OCI-LY3 (cell line): ENCODE data around the gene ADAMTS2.

Experiments used
- H2AFZ ChIP-seq: fragments of 200-600, 300-600 bp; shearing (Covaris generic); 2 replicates; pipeline ENCODE4 v1.6.0; 2014; ENCODE audit warnings: antibody characterized with exemption, low read depth, low read length
- H3K27ac ChIP-seq: fragments of 200-600, 300-600 bp; sonication (generic); 2 replicates; pipeline ENCODE4 v1.5.1; 2014; ENCODE audit warnings: mild to moderate bottlenecking, low read length, moderate library complexity, mixed read lengths
- H3K27me3 ChIP-seq: fragments of 200-600, 300-600 bp; sonication (generic); 2 replicates; pipeline ENCODE4 v1.6.1; 2014; ENCODE audit warnings: low read depth, low read length, mixed read lengths
- H3K36me3 ChIP-seq: fragments of 200-600, 300-600 bp; sonication (generic); replicated peaks from 2 replicates; pipeline ENCODE3; 2014; ENCODE audit warnings: low read depth, low read length, mixed read lengths
- H3K4me1 ChIP-seq: fragments of 300-600, 200-600 bp; sonication (generic); 2 replicates; pipeline ENCODE4 v1.6.1; 2014; ENCODE audit warnings: low read length, mixed read lengths
- H3K4me2 ChIP-seq: fragments of 200-600, 300-600 bp; sonication (generic); 2 replicates; pipeline ENCODE4 v1.6.1; 2014; ENCODE audit warnings: low read length, mixed read lengths
- H3K4me3 ChIP-seq: fragments of 300-600, 200-600 bp; sonication (generic); 2 replicates; pipeline ENCODE4 v1.5.1; 2014; ENCODE audit warnings: antibody characterized with exemption, mild to moderate bottlenecking, low read length, moderate library complexity
- H3K79me2 ChIP-seq: fragments of 300-600, 200-600 bp; shearing (Covaris generic); 2 replicates; pipeline ENCODE4 v1.6.1; 2014; ENCODE audit warnings: mild to moderate bottlenecking, low read length, mixed read lengths
- H3K9ac ChIP-seq: fragments of 300-600, 200-600 bp; shearing (Covaris generic); 2 replicates; pipeline ENCODE4 v1.6.0; 2014; ENCODE audit warnings: mild to moderate bottlenecking, low read length, moderate library complexity
- H3K9me3 ChIP-seq: fragments of 200-600, 300-600 bp; shearing (Covaris generic); 2 replicates; pipeline ENCODE4 v1.6.1; 2014; ENCODE audit warnings: low read length, mixed read lengths; ENCODE audit not compliant: insufficient read depth
- H4K20me1 ChIP-seq: fragments of 200-600, 300-600 bp; sonication (generic); 2 replicates; pipeline ENCODE4 v1.6.1; 2016; ENCODE audit warnings: low read length, mixed read lengths; ENCODE audit not compliant: insufficient read depth
- CTCF ChIP-seq: fragments of 200-600, 300-600 bp; sonication (generic); IDR thresholded peaks from 2 replicates; pipeline ENCODE4 v1.5.1; 2014; ENCODE audit warnings: antibody characterized with exemption, low read length, low read depth
- EZH2phosphoT487 ChIP-seq: fragments of 200-600 bp; shearing (Covaris generic); IDR thresholded peaks from 2 replicates; pipeline ENCODE4 v1.6.1; 2018; ENCODE audit warnings: antibody characterized with exemption, mixed run types, low read depth

Gene ADAMTS2

GRCh38 chr5:179079165-179079987 lies 265.9 kb downstream of the ADAMTS2 start:
- no peak overlapping the region for H3K27ac ChIP-seq
- no peaks in the 10 kb centered on the region for H4K20me1 ChIP-seq
- no peaks in the 10 kb centered on the region for H3K4me1 ChIP-seq
- no peak overlapping the region for H3K9ac ChIP-seq
- TF ChIP-seq CTCF (no peak), EZH2phosphoT487 (no peak)
- no peaks in the 10 kb centered on the region for H3K36me3 ChIP-seq
- peaks cover 14% of the 10 kb centered on the region for H3K9me3 ChIP-seq
- H3K27me3 ChIP-seq: no peaks in the 10 kb centered on the region
- no peak overlapping the region for H3K4me3 ChIP-seq
- no peak overlapping the region for H2AFZ ChIP-seq
- H3K79me2 ChIP-seq: no peaks in the 10 kb centered on the region
- no peak overlapping the region for H3K4me2 ChIP-seq

GRCh38 chr5:179065703-179066102 lies 279.6 kb downstream of the ADAMTS2 start:
- H3K27me3 ChIP-seq: no peaks in the 10 kb centered on the region
- H3K79me2 ChIP-seq: no peaks in the 10 kb centered on the region
- no peak overlapping the region for H3K4me3 ChIP-seq
- no peak overlapping the region for H2AFZ ChIP-seq
- no peak overlapping the region for H3K27ac ChIP-seq
- H3K4me1 ChIP-seq: no peaks in the 10 kb centered on the region
- H3K36me3 ChIP-seq: no peaks in the 10 kb centered on the region
- TF ChIP-seq CTCF (no peak), EZH2phosphoT487 (no peak)
- no peaks in the 10 kb centered on the region for H3K9me3 ChIP-seq
- H4K20me1 ChIP-seq: no peaks in the 10 kb centered on the region
- H3K9ac ChIP-seq: no peak overlapping the region
- H3K4me2 ChIP-seq: no peak overlapping the region

- Histone ChIP-seq H3K36me3 (no peaks in the 10 kb centered on the region), H3K27me3 (no peaks in the 10 kb centered on the region), H4K20me1 (no peaks in the 10 kb centered on the region), H3K79me2 (no peaks in the 10 kb centered on the region), H3K4me3 (no peak overlapping the region), H2AFZ (no peak overlapping the region), H3K9ac (no peak overlapping the region), H3K27ac (no peak overlapping the region), H3K9me3 (0 out of 2 replicates have a peak, but pooled peaks cover 3% of the 10 kb centered on the region), H3K4me2 (no peak overlapping the region), H3K4me1 (no peaks in the 10 kb centered on the region)
- TF ChIP-seq CTCF (no peak), EZH2phosphoT487 (no peak)
Observed at GRCh38 chr5:179061025-179061424, 284.2 kb downstream of the ADAMTS2 start.
